HG02678 (cell line): Measurements from ENCODE around the gene FBXL16.

Experiments used
- ATAC-seq: cut with Tn5 transposase; IDR thresholded peaks from one replicate; pipeline ENCODE4 v1.9.1; 2021; ENCODE audit warnings: mild to moderate bottlenecking, moderate library complexity; ENCODE audit not compliant: unreplicated experiment

Gene FBXL16

DNA sequence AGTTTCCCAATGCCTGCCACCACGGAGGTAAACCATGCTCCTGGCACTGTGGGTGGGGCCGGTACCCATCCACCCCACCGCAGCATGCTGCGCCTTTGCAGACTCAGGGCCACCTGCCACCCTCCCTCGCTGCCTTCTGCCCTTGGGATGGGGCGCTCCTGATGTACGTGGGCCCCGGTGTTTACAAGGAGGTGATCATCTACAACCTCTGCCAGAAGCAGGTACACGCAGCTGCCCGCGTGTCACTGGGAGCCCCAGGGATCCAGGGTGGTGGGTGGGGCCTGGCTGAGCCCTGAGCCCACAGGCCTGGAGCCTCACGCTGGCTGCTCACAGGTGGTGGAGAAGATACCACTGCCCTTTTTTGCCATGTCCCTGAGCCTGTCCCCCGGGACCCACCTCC is 39.0 kb downstream of the FBXL16 start:
- no peak for ATAC-seq

DNA sequence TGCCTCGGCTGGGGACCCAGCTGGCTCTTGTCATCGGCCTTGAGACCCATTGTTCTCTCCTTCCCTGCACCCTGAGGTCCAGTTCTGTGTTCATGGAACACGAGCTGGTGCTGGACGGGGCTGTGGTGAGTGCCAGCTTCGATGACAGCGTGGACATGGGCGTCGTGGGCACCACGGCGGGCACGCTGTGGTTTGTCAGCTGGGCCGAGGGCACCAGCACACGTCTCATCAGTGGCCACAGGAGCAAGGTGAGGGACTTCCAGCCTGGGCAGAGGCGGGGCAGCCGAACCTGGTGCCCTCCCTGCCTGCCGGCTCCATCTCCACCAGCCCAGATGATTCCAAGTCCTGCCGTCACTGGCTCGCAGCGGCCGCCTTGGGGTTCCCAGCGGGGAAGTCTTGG is 43.0 kb downstream of the FBXL16 start:
- ATAC-seq, result no peak

DNA sequence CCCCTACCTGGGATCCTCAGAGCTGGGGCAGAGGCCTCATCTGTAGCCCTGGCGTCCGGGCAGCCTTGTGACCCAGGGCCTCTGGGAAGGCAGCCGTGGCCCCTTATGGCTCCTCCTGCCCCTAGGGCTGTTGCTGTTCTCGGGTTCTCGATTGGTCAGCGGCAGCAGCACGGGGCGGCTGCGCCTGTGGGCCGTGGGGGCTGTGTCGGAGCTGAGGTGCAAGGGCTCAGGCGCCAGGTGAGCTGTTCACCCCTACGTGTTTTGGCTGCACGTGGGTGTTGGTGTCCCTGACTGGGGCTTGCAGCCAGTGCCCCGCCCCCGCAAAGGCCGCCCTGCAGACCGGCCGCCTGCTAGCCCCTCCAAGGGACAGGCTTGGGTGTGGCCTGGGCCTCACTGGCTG is 43.5 kb downstream of the FBXL16 start:
- ATAC-seq, result no peak

DNA sequence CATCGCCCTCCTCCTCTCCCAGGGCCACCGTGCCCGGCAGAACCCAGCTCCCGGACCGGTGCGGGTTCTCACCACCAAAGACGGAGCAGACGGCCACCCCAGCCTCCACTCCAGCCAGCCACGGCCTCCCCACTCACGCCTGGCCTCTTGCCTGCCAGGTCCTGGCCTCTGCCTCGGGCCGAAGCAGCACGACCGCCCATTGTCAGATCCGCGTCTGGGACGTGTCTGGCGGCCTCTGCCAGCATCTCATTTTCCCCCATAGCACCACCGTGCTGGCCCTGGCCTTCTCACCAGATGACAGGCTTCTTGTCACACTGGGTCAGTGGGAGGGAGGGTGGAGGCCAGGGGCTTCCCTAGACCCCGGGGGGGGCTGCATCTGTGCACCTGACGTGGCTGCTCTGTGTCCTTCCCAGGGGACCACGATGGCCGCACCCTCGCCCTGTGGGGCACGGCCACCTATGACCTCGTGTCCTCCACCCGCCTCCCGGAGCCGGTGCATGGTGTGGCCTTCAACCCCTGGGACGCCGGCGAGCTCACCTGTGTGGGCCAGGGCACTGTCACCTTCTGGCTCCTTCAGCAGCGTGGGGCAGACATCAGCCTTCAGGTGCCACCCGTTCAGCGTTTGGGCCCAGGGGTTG is 44.3 kb downstream of the FBXL16 start:
- ATAC-seq, result no peak

DNA sequence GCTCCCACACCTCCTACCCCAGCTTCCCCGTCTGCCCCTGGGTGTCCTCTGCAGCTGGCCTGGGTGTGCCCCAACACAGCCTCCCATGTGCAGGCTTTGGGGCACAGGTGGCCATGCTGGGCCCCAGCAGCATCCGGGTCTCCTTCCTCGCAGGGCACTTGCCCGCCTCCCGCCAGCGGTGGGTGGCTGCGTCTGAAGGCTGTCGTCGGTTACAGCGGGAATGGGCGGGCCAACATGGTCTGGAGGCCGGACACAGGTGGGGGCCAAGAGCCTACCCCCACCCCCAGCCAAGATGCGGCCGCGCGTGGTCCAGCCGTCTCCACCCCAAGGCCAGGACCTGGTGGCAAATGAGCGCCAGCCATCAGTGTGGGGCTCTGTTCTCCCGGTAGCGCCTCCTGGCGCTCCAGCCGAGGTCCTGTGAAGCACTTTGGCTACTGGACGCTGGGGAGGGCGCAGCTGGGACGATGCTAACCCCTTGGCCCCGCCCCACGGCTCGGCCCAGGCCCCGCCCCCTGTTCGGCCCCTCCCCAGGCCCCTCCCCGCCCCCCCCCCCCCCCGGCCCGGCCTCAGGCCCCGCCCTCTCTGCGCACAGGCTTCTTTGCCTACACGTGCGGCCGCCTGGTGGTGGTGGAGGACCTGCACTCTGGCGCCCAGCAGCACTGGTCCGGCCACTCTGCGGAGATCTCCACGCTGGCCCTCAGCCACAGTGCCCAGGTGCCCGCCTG is 45.0 kb downstream of the FBXL16 start:
- ATAC-seq, result peak; percentile 64

DNA sequence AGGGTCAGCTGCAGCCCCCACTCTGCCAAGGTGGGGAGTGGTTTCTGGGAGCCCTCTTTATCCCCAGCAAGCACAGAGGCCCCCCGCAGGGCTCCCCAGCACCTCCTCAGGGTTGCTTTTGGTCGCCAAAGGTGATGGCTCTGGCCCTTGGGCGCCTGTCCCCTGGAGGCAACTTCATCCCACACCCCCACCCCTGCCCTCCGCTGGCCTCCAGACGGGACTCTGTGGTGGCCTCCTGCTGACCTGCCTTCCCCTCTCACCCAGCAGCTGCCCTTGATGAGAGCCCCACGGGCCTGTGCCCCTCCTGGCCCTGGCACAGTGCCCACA is 45.5 kb downstream of the FBXL16 start:
- no peak for ATAC-seq

DNA sequence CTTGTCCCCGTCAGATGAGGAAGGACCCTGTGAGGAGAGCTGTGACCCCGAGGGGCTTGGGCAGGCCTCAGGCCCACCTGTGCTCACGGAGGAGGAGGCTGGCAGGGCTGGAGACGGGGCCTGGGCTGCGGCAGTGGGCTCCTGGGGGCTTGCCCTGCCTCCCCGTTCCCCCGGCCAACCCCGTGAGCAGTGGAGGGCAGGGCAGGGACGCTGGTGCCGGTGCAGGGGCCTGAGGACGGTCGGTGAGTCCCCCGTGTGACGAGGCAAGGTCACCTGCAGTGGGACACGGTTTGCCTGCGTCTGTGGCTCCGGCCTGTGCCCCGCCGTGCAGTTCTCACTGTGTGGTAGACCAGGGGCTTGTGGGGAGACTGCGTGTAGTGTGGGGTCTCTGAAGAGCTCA is 46.0 kb downstream of the FBXL16 start:
- ATAC-seq, result no peak

DNA sequence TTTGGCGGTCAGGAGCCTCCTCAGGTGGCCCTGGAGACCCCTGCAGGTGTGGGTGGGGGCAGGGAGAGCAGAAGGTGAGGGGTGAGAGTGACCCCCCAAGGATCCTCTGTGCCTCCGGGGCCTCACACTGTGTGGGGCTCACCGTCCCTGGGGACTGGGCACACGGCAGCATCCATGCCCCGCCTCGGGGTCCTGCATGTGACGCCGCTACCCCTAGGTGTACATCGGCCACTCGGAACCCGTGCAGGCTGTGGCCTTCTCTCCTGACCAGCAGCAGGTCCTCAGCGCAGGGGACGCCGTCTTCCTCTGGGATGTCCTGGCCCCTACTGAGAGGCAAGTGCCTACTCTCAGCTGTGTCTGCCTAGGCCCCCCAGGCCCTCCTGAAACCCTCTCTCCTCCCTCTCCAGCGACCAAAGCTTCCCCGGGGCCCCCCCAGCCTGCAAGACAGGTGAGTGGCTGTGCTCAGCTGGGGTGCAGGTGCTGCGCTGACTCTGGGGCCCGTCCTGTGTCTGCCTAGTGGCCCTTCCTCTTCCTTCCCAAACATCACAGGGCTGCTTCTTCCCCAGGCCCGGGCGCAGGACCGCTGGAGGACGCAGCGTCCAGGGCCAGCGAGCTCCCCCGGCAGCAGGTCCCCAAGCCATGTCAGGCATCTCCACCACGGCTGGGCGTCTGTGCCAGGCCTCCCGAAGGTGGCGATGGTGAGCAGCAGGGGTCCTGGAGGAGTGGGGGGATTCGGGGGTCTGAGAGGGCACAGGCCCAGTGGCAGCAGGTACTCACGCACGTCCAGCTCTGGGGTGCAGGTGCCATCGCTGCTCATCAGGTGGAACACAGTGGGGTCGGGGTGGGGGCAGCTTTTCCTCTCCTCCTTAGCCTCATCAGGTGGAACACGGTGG is 46.7 kb downstream of the FBXL16 start:
- no peak for ATAC-seq

DNA sequence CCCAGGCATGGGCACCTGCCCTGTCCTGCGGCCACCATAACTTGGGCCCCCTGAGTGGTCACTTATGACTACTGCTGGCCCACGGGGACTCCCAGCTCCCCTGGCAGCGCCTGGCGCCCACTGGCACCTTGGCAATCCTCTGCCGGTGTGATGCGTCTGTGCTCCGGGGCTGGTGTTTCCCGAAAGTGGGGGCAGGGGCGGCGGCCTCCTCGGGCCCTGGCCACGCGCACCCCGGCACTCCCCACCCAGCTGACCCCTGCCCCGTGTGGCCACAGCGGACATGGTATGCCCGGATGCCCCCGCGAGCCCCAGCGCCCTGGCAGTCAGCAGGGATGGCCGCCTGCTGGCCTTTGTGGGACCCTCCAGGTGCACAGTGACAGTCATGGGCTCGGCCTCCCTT is 48.1 kb downstream of the FBXL16 start:
- ATAC-seq, result no peak

DNA sequence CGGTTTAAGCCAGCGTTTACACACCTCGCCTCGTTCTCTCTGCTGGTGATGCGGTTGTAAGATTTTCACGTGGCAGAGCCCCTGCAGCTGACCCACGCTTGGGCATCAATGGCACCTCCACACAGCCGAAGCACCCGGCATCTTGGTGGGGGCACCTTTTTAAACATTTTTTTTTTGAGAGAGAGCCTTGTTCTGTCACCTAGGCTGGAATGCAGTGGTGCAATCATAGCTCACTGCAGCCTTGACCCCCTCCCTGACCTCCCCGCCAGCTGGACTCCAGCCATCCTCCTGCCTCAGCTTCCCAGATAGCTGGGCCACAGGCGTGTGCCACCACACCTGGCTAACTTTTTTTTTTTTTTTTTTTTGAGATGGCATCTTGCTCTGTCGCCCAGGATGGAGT is 51.6 kb downstream of the FBXL16 start:
- ATAC-seq, result no peak

DNA sequence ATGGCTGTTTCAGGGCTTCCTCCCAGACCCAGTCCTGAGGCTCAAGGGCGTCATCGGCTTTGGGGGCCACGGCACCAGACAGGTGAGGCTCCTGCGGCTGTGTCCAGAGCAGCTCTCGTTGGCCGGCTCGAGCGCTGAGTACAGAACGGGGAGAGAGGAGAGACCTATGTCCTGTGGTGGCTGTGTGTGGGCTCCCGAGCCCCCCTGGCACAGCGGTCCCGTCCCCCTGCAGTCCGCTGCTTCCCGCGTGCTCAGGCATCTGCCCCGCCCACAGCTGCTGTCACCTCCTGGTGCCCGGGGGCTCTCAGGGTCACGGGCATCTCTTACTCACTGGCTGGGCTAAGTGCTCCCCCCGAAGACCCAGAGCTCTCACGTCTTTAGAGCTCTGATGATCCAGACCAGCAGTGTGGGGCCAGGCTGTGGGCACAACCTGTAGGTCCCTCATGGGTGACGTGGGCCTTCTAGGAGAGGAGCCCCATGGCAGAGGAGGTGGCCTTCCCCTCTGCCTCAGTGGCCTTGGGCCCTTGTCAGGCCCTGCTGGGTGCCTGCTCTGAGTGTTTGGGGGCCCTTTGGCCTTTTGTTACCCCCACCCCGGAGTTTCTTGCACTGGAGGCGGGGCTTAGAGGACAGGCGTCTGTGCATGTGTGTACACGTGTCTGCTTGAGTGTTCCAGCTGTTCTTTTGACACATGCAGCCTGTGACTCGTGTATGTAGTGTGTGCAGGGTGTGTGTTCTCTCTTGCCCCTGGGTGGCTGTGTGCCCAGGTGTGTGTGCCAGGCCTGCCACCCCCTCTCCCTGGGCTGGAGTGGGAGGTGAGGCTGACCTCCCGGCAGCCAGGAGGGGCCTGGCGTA is 52.9 kb downstream of the FBXL16 start:
- no peak for ATAC-seq

DNA sequence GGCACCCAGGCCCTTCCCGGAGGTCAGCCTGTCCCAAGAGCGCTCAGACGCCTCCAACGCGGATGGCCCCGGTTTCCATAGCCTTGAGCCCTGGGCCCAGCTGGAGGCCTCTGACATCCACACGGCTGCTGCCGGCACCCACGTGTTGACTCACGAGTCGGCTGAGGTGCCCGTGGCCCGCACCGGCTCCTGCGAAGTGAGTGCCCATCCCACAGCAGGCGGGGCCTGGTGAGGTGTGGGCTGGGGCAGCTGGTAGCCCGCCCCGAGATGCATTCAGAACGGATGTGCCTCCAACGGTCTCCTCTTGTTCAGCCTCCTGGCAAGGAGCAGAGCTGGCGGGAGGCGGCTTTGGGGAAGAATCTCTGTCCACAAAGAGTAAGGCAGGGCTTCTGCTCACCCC is 53.8 kb downstream of the FBXL16 start:
- no peak for ATAC-seq

DNA sequence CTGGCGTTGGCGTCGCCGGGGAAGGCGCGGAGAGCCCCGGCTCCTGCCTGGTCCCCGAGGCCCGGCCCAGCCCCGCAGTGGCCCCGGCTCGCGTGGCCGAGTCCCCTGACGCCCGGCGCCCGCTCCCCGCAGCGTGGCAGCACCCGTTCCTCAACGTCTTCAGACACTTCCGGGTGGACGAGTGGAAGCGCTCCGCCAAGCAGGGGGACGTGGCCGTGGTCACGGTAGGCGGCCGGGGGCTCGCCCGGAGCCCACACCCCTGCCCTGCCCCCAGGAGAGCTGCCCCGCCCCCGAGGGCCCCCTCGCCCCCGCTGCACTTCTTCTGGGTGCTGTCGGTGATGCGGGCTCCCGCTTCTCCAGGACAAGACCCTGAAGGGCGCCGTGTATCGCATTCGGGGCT is 56.0 kb downstream of the FBXL16 start:
- ATAC-seq, result peak; percentile 12

DNA sequence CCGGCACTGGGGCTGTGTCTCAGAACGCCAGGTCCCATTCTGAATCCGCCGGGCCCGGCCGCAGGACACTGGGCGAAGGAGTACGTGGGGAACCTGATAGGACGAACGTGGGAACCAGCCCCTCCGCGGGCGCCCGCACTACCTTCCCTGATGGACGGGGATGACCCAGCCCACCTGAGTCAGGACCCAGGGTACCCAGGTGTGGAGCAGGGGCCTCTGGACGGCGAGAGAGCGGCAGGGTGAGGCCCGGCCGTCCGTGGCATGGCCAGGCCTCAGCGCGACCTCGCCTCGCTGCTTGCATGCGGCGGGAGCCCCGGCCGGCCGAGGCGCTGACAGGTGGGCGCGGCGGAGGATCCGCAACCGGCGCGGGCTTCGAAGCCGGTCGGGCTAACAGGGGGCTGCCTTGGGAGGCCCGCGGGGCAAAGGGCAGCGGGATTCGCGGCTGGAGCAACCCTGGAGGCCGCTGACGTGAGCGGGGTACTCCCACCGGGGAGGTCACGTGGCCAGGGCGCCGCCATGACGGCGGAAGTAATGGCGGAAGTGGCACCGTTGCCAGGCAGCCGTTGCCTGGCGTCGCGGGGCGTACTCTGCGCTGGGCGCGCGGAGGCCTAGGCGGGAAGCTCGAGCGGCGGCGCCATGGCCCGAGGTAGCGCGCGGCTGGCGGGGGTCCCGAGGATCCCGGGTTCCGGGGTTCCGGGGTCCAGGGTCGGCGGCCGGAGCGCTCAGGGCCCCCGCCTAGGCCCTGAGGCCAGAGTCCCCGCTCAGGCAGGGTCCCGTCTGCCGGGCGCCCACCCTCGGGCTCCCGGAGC is 56.6 kb downstream of the FBXL16 start, which contains the start of gene WDR90:
TSS of gene WDR90 (plus strand) at position 585 of the 809 bp plus-strand sequence. CDS start at position 637, 52 bp downstream.
- peak; percentile 82 for ATAC-seq

DNA sequence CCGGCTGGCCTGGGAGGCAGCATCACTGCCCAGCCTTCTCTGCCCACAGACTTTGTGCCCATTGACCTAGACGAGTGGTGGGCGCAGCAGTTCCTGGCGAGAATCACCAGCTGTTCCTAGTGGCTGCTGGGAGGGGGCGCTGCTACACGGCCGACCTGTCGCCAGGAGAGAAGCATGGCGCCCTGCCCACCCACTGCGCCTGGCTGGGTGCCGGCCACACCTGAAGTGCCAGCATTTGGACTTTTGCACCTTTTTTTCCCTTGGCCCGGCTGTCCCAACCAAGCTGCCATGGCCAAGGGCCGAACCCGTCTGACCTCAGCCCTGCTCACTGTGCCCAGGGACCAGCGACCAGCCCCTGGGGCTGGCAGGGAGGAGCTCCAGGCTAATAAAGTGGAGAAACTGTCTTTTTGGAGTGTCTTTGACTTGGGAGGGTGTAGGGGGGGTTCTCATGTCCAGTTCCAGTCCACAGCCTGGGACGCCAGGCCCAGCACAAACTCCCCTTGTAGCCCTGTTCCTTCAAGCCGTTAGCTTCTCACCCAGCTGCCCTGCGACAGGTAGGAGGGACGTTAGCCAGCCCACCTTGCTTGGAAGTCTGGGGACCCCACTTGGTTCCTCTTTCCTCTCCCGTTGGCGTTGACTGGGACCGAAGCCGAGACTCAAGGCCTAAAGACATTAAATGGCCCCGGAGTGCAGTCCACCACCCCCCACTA is 57.4 kb downstream of the FBXL16 start:
- ATAC-seq, result no peak

DNA sequence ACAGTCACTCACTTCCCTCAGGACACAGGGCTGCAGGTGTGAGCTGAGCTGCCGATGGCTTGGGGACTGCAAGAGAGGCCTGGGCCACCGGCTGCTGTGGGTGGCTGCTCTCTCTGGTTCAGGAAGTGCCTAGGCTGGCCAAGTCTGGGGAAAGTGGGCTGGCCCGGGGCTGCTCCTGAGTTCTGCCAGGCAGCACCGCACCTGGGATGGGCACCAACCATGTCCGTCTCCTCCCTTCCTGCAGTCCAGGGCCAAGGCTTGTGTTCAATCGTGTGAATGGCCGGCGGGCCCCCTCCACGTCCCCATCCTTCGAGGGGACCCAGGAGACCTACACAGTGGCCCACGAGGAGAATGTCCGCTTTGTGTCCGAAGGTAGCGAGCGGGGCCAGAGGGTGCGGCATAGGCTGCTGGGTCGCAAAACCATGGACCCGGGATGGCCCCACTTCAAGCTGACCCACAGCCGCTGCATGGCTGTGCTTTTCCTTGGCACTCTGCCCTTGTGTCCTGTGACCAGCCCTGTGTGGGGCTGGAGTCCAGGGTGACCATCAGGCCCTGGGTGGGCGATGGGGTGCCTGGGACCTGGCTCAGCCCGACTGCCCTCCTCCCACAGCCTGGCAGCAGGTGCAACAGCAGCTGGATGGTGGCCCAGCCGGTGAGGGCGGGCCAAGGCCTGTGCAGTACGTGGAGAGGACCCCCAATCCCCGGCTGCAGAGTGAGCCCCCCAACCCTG is 58.3 kb downstream of the FBXL16 start:
- ATAC-seq, result no peak

DNA sequence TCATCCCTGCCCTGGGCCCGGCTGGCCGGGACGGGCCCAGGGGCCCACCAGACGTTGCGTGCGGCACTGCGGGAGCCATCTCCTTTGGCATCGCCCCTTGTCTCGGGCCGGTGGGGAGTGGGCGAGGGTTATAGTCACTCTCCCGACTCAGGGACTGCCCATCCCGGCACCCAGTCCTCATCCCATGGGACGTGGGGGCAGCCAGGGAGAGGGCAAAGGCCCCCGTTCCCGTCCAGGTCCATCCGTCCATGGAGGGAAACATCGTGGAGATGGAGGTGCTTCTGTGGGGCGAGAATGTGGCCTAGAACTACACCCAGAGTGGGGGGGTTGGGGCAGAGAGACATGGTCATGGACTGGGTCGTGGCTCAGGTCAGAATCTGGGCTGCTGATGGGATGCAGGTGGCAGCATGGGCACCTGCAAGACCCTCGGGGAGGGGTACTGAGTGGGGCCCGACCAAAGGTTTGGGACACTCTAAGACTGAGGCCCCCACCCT is 58.9 kb downstream of the FBXL16 start:
- no peak for ATAC-seq

DNA sequence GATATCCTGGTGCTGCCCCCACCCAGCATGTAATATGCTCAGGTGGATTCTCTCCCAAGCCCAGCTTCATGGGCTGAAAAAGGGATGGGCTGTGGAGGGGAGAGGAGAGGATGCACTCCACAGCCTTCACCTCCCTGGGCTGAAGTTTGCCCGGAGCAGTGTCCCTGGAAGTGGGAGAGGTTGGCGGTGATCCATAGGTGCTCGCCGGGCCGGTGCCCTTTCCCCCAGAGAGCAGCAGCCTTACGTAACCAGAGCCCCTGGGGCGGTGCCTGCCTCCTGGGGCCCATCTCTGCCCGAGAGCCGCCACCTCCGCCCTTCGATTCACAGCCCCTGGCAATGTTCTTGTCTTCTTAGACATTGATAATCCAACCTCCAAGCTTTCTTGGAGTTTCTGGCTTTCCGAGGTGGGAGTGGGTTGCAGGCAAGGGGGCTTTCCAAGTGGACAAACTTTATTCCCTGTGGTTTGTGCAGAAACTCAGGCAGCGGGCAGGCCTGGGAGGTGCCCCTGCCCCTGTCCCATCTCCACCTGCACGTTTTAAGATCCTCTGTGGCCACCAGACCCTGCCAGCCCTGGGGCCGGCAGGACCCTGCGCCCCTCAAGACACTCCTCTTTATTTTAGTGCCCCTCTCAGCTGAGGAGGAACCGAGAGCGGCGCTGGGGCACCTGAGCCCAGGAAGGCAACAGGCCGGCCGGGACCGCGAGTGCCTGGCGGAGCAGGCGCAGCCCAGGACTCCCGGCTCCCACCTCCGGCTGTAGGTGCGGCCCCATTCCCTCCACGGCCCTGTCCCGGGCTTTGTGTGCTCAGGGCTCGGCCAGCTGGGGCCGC is 59.5 kb downstream of the FBXL16 start:
- no peak for ATAC-seq
